Measurements from ENCODE around the gene DCUN1D3.
"Not testable (repeated sequence)": the region's sequence is repeated elsewhere in the genome, so short reads cannot be mapped to it uniquely, and the experiment has no call there.

Gene DCUN1D3

DNA sequence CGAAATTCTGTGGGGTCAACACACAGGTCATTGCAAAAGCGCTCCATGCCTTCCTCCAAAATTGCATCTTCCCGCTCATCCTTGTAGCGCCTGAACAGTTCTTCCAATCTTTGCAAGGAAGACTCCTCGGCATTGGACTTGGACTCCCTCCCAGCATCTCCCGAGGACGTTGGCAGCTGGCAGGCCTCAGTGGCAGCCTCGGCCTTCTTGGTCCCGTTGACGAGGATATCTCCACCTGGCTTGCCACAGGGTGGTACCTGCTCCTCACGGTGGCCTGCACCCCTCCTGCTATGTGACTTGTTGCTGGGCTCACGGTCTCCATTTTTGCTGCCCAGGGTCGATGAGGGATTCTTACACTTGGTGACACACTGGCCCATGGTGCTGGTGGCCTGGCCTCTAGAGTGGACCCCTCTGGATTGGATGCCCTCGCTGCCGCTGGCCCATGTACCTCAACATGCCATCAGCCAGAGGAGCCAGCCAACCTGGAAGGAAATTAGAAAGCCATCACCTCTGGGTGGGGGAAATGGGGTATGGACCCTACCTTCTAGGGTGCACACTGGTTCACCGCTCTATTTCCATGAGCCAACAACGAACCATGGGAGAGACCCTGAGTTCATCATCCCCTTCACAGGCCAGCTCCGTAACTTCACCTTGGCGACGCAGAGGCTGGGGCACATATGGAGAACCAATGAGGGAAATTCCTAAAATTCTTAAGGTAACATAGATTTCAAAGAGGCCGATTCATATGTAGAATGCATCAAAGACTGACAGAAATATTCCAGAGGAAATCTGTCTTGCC lies 37.8 kb downstream of the DCUN1D3 start:
- DNase-seq (ENCODE audit: low read depth), result no peak

DNA sequence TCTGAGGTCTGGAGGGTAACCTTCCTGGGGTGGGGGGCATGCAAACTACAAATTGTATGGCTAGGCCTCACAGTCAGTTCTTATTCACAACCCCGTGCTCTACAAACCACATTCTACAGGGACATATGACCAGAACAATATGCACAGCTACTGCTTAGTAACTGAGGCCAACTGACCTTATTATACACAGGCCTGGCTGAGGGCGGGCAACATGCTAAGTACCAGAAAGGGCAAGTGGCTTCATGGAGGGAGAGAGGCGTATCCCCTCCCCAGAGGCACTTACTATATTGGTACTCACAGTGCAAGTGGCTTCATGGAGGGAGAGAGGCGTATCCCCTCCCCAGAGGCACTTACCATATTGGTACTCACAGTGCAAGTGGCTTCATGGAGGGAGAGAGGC lies 39.2 kb downstream of the DCUN1D3 start:
- not testable (repeated sequence) for DNase-seq (ENCODE audit: low read depth)

DNA sequence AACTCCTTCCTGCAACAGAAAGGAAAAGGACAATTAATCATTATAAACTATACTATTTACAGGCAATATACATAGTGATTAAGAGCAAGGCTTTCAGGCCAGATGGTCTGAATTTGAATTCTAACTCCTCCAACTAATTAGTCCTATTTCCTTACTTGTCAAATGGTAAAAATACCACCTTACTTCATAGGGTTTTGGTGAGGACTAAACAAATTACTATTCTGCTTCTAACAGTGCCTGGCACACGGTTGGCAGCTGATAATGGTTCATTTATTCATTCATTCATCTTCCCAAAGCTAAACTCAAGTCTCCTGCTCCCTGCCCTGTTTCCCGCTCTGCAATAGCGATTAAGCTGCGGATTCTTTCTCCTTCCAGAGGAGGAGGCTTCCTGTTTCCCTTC lies 39.8 kb downstream of the DCUN1D3 start:
- DNase-seq (ENCODE audit: low read depth), result no peak

DNA sequence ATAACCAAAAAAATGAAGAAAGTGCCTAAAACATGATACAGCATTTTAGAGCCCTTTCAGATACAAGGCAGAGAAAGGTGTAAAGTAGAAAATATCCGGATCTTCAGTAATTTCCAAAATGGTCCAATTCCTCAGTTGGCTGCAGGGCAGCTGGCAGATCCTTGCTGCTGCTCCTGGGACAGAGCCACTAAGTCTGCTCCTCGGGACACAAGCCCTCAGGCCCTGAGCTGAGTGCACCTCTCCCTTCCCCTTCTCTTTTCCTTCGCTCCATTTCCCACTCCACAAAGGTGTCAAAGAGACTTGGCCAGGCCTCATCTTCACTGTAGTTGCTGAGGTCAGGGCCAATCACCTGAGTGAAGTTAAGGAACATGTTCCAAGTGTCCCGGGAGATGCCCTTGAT lies 40.5 kb downstream of the DCUN1D3 start:
- no peak for DNase-seq (ENCODE audit: low read depth)

DNA sequence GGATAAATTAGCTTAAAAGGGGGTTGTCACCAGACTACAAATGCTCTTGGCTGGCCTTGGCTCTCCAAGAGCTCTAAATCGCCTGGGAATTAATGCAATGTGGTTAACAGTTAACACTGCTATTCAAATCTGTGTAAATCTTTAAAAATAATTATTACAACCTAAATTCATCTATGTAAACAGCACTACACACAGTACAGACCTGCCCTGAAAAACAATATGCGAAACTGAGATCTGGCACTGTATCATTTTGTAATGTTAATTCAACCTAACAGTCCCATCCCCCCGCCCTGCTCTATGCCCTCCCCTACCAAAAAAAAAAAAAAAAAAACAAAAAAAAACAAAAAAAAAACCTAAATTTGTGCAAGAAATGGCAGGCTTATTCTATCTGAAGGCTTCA lies 40.9 kb downstream of the DCUN1D3 start:
- no peak for DNase-seq (ENCODE audit: low read depth)

DNA sequence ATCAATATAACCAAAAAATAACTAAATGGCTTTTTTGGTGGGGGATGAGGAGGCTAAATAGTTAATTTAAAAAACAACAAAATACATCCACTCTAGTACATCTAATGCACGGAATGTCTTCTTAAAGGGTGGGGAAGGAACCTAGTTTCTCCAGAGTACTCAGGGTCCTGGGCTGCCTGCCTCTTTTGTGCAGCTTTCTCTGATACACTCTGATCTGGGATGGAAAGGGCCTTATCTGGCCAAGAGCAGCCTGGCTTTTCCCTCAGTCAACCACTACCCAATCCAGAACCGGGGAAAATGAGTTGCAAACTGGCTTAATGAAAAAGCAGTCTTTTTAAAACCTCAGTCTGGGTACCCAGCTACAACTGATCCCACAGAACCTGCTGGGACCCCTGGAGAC lies 42.9 kb downstream of the DCUN1D3 start:
- no peak for DNase-seq (ENCODE audit: low read depth)

DNA sequence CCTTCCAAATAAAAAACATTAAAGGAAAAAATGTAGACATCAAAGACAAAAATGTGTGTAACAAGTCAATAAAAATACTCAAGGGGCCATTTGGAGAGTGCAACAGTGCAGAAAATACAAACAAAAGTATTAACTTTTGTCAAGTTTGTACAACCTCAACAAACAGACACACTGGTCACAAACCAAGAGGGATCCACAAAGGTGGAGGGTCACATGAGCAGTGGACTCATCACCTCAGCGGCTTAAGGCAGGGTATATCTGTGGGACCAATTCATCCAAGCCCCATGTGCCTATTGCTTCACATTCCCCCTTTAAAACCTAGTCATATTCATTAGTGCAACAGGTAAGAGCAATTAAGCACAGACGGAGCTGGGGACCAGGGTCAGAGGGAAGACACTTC lies 45.2 kb downstream of the DCUN1D3 start:
- DNase-seq (ENCODE audit: low read depth), result no peak

DNA sequence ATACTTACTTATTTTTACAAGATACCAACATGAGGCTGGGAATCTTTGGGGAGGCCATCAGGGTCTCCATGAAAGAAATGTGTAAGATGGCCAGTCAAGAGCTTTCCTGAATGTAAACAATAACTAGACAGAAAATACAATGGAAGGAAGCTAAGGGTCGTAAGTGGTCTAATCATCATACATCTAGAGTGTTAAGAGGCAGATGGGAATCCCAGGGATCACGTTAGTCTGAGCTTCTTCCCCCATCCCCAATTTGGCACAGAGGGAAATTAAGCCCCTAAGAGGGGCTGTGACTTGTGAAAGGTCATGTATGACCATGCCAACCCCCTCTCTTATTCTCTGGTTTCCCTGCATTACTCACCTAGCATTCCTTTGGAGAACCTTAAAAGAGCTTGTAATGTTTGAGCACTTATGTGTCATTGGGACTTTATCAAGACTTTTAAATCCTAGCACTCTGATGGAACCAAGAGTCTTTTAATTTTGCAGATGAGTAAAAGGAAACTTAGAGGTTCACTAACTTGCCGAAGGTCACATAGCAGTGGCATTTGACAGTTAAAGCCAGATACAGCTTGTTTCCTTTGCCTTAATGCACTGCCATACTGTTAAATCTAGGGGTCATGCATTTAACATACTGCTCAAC lies 46.1 kb downstream of the DCUN1D3 start:
- DNase-seq (ENCODE audit: low read depth), result no peak

DNA sequence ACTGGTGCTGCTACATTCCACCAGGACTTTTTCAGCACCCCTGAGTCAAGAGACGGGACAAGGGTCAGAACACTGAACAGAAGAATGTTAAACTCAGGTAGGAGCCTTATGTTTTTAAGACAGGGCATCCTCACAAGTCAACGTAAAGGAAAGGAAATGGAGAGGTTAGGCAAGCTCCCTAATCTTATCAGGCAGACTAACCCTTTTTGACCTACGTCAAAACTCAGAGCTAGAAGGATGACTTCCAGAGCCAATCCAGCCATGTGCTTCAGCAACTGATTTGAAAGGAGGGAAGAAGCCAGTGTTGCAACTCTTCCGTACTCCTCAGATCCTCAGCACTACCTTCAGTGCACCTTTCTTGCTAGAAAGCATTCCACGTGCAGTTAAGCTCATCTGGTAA lies 47.0 kb downstream of the DCUN1D3 start:
- no peak for DNase-seq (ENCODE audit: low read depth)

DNA sequence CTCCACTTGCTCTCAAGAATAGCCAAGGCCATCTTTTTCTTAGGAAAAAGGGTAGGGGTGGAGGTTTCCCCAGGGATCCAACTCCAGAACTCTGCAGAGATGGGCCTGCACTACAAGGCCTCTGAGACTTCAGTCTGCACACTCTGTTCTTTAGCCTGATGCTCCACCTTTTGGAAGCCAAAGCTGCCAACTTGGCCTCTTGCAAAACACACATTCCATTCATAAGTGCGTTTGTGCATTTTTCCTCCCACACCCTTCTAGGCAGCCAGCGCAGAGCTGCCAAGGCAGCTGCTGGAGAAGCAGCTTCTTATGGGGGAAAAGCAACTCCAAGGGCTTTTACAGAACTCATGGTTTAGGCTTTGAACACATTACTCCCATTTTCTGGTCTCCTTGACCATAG lies 48.6 kb downstream of the DCUN1D3 start:
- DNase-seq (ENCODE audit: low read depth), result no peak

DNA sequence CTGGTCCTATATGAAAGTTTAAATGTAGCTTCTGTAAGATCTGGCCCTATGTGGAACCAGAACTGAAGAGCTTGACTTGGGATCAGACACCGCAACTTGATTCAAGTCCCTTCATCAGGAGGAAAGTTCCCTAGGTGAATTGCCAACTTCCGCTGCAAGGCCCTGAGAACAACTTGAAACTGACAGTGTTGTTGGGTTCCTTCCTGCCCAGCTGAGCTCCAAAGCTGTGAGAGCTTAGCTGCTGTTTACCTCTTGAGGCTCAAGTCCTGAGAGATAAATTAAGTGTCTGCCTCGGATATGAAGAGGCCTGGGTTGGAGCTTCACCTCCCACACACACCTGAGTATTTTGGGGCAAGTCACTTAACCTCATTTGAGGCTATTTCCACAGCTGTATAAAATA lies 49.2 kb downstream of the DCUN1D3 start:
- DNase-seq (ENCODE audit: low read depth), result no peak

DNA sequence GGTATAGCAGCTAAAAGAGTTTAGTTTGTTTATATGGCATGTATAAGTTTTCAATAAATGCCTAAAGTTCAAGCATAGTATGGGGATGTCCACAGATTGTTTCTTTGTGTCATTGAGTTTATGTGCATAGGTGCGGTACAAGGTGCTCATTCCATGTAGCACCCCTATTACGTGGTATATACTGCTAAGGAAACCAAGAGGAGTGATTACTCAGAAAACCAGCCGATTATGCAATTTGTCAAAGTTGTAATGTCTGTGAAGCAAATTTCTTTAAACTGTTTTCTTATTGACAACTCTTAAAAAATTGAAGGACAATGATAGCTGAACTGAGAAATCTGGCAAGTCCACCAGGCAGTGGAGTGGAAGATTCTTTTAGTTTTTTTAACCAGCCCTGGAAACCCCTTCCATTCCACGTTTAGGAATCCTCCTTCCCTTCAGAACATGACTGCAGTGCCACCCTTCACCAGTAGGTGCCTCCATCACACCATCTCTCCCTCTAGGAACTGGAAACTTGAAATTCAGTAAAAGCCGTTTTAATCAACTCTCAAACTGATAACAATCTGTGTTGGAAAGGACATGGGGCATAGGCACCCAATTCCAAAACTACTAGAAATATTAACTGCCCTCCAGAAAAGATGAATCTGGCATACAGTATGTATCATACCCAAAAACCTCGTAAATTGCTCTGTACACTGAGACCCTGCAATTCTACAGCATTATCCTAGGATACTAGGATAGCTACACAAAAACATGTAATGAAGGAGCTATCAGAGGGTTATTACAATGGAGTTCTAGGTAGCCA lies 50.4 kb downstream of the DCUN1D3 start:
- peak; percentile 33 for DNase-seq (ENCODE audit: low read depth)

DNA sequence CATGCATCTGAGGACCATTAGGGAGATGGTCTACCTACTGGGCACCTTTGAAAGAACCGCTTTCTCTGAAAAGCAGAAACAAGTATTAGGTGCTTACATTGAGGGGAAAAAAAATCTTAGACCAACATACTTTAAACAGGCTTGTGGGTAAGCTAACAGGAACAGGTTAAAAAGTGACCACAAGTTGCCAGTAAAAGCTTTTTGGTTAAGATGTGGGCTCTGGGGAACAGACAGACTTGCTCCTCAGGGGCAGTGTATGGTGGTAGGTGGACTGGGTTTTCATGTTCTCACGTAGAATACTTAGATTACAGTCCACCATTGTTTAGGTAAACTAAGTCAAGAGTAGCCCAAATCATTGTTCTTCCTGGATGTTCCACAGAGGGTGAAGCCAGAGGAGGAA lies 52.6 kb downstream of the DCUN1D3 start:
- no peak for DNase-seq (ENCODE audit: low read depth)

DNA sequence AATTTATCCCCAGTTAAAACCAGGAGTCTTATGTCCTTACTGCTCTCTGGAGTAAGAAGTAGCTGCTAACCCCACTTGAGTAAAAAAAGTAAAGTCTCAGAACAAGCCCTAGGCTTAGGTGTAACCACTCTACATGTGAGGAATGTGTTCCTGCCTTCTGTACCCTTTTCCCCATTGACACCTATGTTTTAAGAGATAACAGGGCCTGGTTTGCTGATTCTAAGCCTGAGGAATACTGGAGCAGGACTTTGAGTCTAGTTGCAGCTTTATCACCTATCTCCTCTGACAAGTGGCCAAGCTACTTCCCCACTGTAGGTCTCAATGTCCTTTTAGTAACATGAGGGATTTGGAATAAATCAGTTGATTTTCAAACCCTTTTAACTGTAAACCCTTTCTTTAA lies 53.6 kb downstream of the DCUN1D3 start:
- no peak for DNase-seq (ENCODE audit: low read depth)

DNA sequence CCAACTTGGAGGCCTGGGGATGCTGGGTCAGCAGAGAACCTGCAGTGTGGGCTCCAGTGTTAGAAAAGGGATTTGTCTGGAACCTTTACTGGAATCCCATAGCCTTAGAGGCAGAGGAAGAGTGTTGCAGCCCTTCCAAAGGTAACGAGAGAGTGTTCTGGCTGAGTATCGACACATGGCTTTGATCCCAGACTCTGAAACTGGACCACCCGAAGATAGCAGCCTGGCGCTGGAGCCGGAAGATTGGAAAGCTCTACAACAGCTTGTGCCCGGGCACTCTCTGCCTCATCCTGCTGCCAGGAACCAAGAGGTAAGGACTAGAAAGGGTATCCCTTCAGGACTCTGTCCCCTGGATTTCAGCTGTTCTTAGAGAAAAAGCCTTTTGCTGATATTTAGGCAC lies 54.1 kb downstream of the DCUN1D3 start:
- DNase-seq (ENCODE audit: low read depth), result no peak

DNA sequence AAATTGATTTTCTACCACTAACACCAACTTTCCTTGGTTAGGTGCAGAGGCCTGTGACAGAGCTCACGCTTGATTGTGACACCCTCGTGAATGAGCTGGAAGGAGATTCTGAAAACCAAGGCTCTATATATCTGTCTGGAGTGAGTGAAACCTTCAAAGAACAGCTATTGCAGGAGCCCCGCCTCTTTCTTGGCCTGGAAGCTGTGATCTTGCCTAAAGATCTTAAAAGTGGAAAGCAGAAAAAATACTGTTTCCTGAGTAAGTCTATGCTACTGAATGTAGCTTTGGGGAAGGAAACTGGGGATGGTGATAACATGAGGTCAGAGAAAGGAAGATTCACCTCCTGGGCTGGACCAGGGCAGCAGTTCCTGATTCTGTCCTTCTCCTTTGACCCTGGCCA lies 55.6 kb downstream of the DCUN1D3 start:
- DNase-seq (ENCODE audit: low read depth), result no peak

DNA sequence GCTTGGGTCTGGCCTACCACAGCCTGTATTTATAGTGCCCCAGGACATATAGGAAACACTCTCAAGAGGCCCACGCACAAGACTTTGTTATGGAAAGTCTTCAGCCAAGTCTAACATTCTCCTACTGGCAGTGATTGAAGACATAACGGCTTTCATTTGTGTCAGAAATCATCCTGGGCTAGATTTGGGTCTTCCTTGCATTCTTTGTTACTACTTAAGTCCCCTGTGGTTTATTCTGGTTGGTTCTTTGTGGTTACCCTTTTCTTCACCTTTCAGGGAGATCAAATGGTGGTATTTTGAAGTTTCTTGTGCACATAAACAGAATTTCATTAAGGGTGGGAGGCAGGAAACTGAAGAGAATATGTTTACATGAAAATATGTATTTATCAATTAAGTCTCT lies 56.1 kb downstream of the DCUN1D3 start:
- DNase-seq (ENCODE audit: low read depth), result no peak

DNA sequence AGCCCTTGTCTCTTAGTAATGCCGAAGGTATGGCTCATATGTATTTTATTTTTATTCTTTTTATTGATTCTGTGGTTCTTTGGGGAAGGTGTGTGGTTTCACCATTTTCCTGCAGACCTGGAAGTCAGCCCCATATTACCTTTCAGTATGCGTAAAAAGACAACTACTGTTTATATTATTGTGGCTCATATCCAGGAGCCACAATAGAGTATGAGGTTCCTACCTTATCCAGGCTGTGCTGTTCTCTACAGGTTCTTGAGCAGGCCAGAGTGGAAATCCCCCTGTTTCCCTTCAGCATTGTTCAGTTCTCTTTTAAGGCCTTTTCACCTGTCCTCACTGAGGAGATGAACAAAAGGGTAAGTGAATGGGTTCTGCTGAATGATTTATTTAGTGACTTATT lies 60.7 kb downstream of the DCUN1D3 start:
- no peak for DNase-seq (ENCODE audit: low read depth)

DNA sequence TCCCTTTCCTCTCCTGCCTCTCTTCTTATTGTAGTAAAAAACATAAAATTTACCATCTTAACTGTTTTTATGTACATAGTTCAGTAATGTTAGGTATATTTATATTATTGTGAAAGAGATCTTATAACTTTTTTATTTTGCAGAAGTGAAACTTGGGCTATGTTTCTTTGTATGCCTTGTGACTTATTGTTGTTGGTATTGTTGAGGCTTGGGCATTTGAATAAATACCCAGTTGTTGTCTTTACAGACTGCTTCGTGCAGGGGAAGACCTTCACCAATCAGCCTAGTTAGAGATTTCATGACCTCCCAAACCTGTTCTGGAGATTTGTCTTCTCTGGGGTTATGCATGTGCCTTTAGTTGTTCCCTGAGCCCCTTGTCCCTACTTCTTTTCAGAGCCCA lies 61.9 kb downstream of the DCUN1D3 start:
- DNase-seq (ENCODE audit: low read depth), result no peak

DNA sequence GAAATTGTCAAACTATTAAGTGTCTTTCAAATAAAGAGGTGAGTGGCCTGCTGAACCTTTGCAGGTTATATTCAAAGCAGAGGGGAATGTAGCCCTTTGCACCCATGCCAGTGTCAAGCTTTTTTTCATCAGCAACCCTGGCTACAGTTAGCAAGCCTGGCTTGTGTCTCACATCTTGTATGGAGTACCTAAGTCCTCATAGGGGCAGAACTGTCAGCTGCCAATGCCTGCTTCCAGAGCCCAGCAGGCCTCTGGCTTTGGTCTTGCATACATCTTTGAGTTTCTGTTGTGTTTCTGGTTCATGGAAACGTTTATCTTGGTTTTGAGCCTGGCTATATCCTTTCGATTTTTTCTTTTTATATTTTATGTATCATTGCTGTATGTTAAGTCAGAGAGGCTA lies 67.1 kb downstream of the DCUN1D3 start:
- DNase-seq (ENCODE audit: low read depth), result no peak

DNA sequence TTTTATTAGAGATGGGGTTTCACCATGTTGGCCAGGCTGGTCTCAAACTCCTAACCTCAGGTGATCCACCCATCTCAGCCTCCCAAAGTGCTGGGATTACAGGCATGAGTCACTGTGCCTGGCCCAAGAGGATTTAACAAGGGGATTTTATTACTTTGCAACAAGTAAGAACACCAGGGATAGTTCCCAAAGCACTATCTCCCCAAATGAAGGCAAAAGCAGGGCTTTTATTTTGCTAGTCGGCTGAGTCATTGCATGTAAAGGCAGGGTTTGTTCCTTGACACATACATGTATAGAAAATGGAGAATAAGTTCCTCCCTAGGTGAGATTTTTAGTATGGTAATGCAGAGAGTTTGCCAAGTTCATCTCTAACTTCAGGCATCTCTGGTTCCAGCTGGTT lies 69.8 kb downstream of the DCUN1D3 start:
- DNase-seq (ENCODE audit: low read depth), result no peak

DNA sequence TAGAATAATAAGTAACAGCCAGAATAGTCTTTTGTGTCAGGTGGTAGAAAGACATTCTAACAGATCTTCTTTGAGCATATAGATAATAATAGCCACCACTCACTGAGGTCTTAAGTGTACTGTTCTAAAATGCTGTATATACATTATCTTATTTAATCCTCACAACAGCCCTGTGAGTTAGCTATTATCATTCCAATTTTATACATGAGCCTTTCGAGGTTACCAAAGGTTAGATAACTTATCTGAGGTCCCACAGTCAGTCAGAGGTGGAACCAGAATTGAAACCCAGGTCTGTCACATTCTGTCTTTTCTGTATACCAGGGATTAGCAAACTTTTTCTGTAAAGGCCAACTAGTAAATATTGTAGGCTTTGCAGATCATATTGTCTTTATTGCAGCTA lies 70.6 kb downstream of the DCUN1D3 start:
- no peak for DNase-seq (ENCODE audit: low read depth)

DNA sequence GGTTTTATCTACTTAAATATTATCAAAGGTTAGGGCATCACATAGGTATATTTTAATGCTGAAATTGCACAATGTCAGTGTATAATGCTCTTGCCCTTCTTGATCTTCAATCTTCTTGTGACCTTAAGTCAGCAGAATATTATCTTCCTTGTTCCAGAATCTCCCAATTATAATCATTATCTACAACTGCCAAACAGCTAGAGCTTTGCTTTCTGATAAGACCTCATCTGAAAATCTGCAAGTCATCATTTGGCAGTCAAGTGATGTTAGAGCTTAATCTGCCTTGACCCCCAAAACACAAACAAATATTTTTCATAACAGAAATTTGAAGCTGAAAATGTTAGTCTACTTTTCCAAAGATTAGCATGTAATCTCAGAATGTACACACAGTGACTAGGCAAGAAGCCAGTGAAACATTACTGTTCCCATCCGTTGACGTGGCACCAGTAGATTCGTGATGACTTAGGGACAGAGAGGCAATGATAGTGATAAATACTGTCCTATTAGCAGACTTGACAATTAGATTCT lies 74.1 kb downstream of the DCUN1D3 start:
- DNase-seq (ENCODE audit: low read depth), result no peak

All from stimulated activated CD8-positive, alpha-beta memory T cell treated with anti-CD3 and anti-CD28 coated beads, Interleukin-12 subunit alpha, Interleukin-12 subunit beta, amount 100 ng/mL, for 1 hour (primary cell).